ENCODE data around the gene PTPRN2.
A peak's percentile ranks its signal among the peaks of the same experiment; 100 is the strongest.
"Not testable (repeated sequence)": the region's sequence is repeated elsewhere in the genome, so short reads cannot be mapped to it uniquely, and the experiment has no call there.

PTPRN2 gene

DNA sequence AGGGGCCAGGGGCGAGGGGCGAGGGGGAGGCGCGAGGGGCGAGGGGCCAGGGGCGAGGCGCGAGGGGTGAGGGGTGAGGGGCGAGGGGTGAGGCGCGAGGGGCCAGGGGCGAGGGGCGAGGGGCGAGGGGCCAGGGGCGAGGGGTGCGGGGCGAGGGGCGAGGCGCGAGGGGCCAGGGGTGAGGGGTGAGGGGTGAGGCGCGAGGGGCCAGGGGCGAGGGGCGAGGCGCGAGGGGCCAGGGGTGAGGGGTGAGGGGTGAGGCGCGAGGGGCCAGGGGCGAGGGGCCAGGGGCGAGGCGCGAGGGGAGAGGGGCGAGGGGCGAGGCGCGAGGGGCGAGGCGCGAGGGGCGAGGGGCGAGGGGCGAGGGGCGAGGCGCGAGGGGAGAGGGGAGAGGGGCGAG lies 192.3 kb downstream of the PTPRN2 start:
- DNase-seq, result no peak

DNA sequence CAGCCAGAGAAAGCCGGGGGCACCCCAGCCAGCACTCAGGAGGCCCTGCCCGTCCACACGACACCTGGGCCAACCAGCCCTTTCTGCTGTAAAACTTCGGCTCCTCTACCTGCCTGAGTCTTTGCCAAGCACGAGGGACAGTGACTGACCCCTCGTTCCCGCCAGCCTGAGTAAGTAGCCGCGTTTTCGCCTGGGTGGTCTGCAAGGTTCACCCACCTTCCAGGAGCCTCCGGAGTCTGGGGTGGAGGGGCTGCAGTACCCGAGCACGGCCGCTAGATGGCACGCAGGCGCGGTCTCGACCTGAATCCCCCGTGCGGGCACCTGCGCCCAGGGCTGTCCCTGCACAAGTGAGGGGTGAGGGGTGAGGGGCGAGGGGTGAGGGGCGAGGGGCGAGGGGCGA lies 192.7 kb downstream of the PTPRN2 start:
- no peak for DNase-seq

GRCh38 chr7:158393926-158394625 lies 193.5 kb downstream of the PTPRN2 start:
- no peak for DNase-seq

GRCh38 chr7:158392251-158392650 lies 195.4 kb downstream of the PTPRN2 start:
- no peak for DNase-seq

GRCh38 chr7:158391541-158391940 lies 196.1 kb downstream of the PTPRN2 start:
- no peak for DNase-seq

- no peak for DNase-seq
These were observed 196.5 kb downstream of the PTPRN2 start for GRCh38 chr7:158391141-158391540.

DNA sequence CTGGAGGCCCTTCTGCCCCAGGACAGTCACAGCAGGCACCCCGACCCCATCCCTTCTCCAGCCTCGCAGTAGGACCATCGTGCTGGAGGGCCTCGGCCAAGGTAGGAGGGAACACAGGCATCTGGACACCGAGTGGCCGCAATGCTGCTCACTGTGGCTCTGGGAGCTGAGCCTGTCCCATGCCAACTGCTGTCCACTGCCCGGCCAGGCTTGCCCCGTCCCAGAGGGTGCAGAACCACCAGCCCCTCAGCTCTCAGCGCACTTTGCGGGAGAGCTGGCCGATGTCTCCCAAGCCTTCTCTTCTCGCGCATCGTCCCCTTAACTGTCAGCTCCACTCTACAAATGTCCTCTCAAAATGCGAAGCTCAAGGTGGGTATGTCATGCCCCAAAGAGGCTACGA lies 197.2 kb downstream of the PTPRN2 start:
- no peak for DNase-seq

DNA sequence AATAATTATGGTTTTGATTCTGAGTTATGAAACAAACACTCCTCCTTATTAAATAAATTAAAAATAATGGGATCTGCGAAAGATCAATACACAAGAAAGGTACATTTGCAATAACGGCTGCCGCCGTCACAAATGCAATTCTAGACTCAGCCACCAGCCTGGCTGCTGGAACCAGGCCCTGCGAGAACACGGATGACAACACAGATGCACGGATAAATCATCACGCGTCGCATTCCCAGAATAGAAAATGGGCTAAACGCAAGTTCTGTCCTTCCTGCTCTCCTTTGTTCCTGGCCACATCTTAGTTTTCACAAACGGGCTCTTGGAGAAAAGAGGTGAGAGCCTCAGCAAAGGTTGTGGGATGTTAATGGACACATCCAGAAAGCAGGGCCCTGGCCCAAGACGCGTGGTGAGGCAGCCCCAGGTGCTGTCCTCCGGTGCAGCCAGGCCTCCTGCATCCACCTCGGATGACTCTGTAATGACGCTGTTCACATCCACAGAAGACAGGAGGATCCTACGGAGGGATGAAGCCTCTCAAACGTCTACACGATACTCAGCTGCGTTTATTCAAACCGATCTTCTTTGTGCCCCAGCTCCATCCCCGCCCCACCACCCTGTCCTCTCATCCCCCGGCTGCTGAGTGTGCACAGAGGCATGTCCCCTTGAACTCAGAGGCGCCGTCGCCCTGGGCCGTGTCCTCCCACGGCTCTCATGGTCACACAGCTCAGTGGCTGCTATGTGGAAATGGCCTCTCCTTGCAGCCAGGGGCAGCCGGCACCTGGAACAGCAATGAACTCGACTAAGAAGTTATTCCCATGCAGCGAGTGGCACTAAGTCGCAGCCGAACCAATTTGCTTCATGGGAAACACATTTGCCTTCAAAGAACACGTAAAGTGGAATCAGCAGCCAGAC lies 197.9 kb downstream of the PTPRN2 start:
- no peak for DNase-seq

GRCh38 chr7:158388928-158389327 lies 198.7 kb downstream of the PTPRN2 start:
- no peak for DNase-seq

DNA sequence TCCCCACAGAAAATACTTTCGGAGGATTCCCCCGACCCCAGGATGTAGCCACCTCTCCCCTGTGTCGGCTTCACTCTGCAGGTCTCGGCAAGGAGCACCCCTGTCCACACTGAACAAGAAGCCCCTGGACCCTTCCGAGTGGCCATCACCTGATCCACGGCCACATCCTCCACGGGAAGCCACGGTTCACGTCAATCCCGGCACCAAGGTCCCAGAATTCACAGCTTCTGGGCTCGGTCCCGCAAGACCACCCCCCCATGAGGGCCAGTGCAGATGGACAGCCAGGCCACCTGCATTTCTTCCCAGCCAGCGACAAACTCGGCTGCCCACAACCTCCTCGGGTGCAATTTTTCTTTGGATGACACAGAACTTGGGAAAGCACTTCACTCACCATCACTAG lies 199.6 kb downstream of the PTPRN2 start:
- no peak for DNase-seq

GRCh38 chr7:158387546-158387891 lies 200.1 kb downstream of the PTPRN2 start:
- DNase-seq, result no peak

- peak; percentile 57 for DNase-seq
These were observed 200.6 kb downstream of the PTPRN2 start for GRCh38 chr7:158386866-158387545.

DNA sequence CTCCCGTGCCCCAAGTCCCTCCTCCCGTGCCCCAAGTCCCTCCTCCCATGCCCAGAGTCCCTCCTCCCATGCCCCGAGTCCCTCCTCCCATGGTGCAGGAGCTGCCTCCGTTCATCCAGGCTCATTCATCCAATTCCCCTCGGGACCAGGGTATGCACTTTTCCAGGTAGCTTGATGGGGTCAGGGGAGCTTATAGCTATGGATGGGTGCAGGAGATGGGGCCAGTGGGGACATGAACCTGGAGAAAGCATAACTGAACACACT lies 201.3 kb downstream of the PTPRN2 start:
- no peak for DNase-seq

DNA sequence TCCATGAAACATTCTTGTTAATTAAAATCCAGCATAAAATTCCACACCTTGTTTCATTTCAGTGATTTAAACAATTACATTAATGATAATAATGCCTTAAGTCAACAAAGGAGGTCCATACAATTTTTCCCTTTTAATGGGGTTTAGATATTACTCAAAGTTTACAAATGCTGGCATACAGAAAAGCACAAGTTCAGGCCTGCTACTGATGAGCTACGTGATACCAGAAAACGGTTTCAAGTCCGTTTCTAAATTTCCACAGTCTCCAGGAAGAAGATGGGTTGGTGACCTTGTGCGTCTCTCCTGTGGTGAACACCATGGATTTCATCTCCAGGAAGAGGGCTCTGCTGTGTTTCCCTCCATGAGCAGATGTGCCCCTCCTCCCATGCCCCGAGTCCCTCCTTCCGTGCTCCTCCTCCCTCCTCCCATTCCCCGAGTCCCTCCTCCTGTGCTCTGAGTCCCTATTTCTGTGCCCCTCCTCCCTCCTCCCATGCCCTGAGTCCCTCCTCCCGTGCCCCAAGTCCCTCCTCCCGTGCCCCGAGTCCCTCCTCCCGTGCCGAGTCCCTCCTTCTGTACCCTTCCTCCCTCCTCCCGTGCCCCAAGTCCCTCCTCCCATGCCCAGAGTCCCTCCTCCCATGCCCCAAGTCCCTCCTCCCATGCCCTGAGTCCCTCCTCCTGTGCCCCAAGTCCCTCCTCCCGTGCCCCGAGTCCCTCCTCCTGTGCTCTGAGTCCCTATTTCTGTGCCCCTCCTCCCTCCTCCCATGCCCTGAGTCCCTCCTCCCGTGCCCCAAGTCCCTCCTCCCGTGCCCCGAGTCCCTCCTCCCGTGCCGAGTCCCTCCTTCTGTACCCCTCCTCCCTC lies 201.9 kb downstream of the PTPRN2 start:
- DNase-seq, result not testable (repeated sequence)

DNA sequence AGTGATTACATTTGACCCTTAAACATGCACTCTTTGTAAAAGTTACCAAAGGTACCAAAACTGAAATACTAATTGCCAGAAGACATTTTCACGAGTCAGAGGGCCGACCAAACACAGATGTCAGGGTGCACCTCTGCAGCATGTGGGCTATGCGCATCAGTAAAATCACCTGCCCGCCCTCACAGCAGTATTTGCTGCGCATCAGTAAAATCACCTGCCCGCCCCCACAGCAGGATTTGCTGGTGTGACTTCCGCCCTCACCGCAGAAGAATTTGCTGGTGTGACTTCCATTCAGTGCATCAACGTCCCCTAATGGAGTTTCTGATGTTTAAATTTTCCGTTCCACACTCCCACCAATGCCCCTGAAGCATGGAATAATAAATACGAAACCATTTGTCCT lies 202.9 kb downstream of the PTPRN2 start:
- no peak for DNase-seq

- DNase-seq, result no peak
These were observed 204.0 kb downstream of the PTPRN2 start for GRCh38 chr7:158383665-158384064.

DNA sequence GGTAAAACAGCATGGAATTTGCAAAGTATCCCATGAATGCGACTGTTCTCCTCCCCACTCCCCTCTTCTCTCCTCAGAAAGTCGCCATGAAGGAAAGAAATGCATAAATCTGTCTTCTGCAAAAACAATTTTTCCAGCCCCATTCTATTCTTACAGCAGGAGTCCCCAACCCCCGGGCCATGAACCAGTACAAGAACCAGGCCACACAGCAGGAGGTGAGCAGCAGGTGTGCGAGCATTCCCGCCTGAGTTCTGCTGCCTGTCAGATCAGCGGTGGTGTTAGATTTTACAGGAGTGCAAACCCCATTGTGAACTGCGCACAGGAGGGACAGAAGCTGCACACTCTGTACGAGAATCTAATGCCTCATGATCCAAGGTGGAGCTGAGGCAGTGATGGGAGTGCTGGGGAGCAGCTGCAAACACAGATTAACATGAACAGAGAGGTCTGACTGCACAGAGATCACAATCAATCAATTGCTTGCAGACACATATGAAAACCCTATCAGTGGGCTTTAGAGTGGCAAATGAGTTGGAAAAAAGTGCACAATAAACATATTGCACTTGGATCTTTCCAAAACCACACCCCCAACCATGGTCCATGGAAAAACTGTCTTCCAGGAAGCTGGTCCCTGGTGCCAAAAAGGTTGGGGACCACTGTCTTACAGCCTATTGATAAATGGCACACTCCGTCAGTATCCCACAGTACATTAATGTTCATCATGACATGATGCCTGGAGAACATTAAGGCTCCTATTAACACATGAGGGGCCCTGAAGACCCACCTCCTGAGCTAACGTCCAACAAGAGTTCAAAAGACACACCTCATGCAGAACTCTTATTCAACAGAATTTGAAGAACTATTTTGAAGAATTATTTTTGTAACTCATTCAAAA lies 205.0 kb downstream of the PTPRN2 start:
- no peak for DNase-seq

DNA sequence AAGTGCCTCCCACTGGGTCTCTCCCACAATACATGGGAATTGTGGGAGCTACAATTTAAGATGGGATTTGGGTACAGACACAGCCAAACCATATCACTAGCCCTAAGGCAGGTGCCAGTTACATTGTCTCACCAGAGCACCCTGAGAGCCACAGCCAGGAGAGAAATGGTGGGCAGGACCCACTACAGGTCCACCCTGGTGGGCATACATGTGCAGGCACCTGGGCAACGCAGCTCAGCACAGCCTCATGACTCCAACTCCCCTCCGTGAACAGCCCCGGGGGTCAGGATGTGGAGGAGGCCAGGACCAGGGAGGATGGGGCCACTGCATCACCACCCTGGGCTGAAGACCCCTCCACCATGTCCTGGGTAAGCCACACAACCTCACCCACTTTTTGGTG lies 205.7 kb downstream of the PTPRN2 start:
- DNase-seq, result no peak

GRCh38 chr7:158378978-158379377 lies 208.6 kb downstream of the PTPRN2 start:
- no peak for DNase-seq

- DNase-seq, result no peak
These were observed 209.6 kb downstream of the PTPRN2 start for GRCh38 chr7:158377800-158378623.

DNA sequence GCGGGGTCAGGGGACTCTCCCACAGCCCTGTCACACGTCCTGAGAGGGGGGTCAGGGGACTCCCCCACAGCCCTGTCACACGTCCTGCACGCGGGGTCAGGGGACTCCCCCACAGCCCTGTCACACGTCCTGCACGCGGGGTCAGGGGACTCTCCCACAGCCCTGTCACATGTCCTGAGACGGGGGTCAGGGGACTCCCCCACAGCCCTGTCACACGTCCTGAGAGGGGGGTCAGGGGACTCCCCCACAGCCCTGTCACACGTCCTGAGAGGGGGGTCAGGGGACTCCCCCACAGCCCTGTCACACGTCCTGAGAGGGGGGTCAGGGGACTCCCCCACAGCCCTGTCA lies 210.8 kb downstream of the PTPRN2 start:
- not testable (repeated sequence) for DNase-seq
